ENCODE data around the gene CNTF.

The CNTF gene

DNA sequence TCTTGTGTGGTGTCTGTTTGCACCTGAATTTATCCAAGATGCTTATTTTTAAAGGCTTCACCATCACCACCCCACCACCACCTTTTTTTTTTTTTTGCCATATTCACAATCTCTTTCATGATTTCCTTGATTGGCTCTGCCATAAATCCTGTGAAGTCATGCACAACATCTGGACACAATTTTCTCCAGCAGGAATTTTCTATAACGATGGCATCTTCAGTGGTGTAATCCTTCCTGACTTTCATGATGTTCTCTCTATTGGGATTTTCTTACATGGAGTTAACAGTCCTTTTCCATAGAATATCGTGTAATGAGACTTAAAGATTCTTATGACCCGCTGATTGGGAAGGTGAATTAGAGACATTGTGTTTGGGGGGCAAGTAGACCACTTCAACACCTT is 25.8 kb upstream of the CNTF start:
- Histone ChIP-seq H3K18ac (ENCODE audit: low read length) (no peak overlapping the region), H2BK12ac (ENCODE audit: low read length) (no peak overlapping the region), H3K27ac (ENCODE audit: low read depth, low read length) (no peak overlapping the region), H3K4me3 (ENCODE audit: low read depth, low read length) (no peak overlapping the region), H3K4me1 (ENCODE audit: control insufficient read depth in 1 of 2, insufficient read depth in 2 of 2, low read length in 2 of 2) (no peaks in the 10 kb centered on the region), H3K23ac (ENCODE audit: low read length) (no peak overlapping the region), H3K14ac (ENCODE audit: low read length) (no peak overlapping the region), H3K9ac (ENCODE audit: low read length) (no peak overlapping the region), H3K79me1 (ENCODE audit: low read length) (no peaks in the 10 kb centered on the region), H3K4me2 (ENCODE audit: low read length) (no peak overlapping the region), H3K36me3 (ENCODE audit: control insufficient read depth in 1 of 2, insufficient read depth in 2 of 2, low read length in 2 of 2) (peaks cover 0 to 6% of the 10 kb centered on the region in 2 experiments), H2AFZ (ENCODE audit: insufficient read depth, low read length, poor library complexity) (no peak overlapping the region), H3K79me2 (ENCODE audit: control insufficient read depth, insufficient read depth, low read length, poor library complexity) (no peaks in the 10 kb centered on the region), H2AK5ac (ENCODE audit: low read length) (no peak overlapping the region), H4K12ac (ENCODE audit: low read depth, low read length) (no peak overlapping the region), H2BK120ac (ENCODE audit: insufficient read depth, low read length, poor library complexity) (no peak overlapping the region), H3K27me3 (ENCODE audit: insufficient read depth, low read length) (no peaks in the 10 kb centered on the region), H3K4ac (ENCODE audit: low read depth, low read length) (no peak overlapping the region), H2BK5ac (ENCODE audit: low read depth, low read length, poor library complexity) (no peak overlapping the region), H3K9me3 (ENCODE audit: insufficient read depth, low read depth, low read length) (no peaks in the 10 kb centered on the region), H4K8ac (ENCODE audit: low read depth, low read length) (no peak overlapping the region), H4K91ac (ENCODE audit: low read depth, low read length) (no peak overlapping the region)
- no peak for DNase-seq
- no CpG with 5 or more reads among the region's 3 CpGs for WGBS (ENCODE audit: extremely low coverage, insufficient coverage, insufficient read length)

DNA sequence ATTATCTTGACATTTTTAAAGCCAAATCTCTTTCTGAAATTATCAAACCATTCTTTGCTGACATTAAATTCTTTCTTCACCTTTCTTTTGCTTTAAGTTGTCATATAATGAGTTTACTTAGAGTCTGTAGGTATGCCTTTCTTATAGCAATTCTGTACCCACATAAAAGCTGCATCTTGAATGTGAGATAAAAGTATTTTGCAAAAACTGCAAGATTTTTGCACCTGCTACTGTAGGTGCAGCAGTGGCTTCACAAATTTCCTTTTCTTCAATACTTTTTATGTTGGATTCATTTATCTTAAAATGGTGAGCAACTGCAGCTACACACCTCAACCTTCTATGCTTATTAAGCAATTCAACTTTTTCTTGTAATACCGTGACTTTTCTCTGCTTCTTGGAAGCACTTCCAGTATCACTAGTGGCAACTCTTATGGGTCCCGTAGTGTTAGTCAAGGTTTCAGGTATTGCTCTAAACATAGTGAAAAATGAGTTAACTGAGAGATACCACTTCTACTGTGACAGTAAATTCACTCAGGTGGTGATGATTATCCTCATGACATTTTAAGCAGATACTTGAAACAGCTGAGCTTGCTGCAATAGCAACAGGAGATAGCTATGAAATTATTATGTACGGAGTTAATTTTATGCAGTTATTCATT is 24.9 kb upstream of the CNTF start:
- no peak overlapping the region for H2AFZ ChIP-seq (ENCODE audit: insufficient read depth, low read length, poor library complexity)
- H3K4ac ChIP-seq (ENCODE audit: low read depth, low read length), result no peak overlapping the region
- H2BK5ac ChIP-seq (ENCODE audit: low read depth, low read length, poor library complexity), result no peak overlapping the region
- no peak overlapping the region for H4K91ac ChIP-seq (ENCODE audit: low read depth, low read length)
- H2AK5ac ChIP-seq (ENCODE audit: low read length), result no peak overlapping the region
- no peak overlapping the region for H3K4me3 ChIP-seq (ENCODE audit: low read depth, low read length)
- no peaks in the 10 kb centered on the region for H3K27me3 ChIP-seq (ENCODE audit: insufficient read depth, low read length)
- no peak overlapping the region for H3K23ac ChIP-seq (ENCODE audit: low read length)
- H3K9ac ChIP-seq (ENCODE audit: low read length), result no peak overlapping the region
- H3K18ac ChIP-seq (ENCODE audit: low read length), result no peak overlapping the region
- no peaks in the 10 kb centered on the region for H3K4me1 ChIP-seq (ENCODE audit: control insufficient read depth in 1 of 2, insufficient read depth in 2 of 2, low read length in 2 of 2)
- no peak overlapping the region for H3K4me2 ChIP-seq (ENCODE audit: low read length)
- no peak for DNase-seq
- H2BK120ac ChIP-seq (ENCODE audit: insufficient read depth, low read length, poor library complexity), result no peak overlapping the region
- no peak overlapping the region for H4K12ac ChIP-seq (ENCODE audit: low read depth, low read length)
- peaks cover 0 to 3% of the 10 kb centered on the region in 2 experiments for H3K36me3 ChIP-seq (ENCODE audit: control insufficient read depth in 1 of 2, insufficient read depth in 2 of 2, low read length in 2 of 2)
- H3K14ac ChIP-seq (ENCODE audit: low read length), result no peak overlapping the region
- no peak overlapping the region for H3K27ac ChIP-seq (ENCODE audit: low read depth, low read length)
- H4K8ac ChIP-seq (ENCODE audit: low read depth, low read length), result no peak overlapping the region
- no peaks in the 10 kb centered on the region for H3K79me2 ChIP-seq (ENCODE audit: control insufficient read depth, insufficient read depth, low read length, poor library complexity)
- H3K9me3 ChIP-seq (ENCODE audit: insufficient read depth, low read depth, low read length), result no peaks in the 10 kb centered on the region
- no peak overlapping the region for H2BK12ac ChIP-seq (ENCODE audit: low read length)
- H3K79me1 ChIP-seq (ENCODE audit: low read length), result no peaks in the 10 kb centered on the region
- no CpG with 5 or more reads among the region's 3 CpGs for WGBS (ENCODE audit: extremely low coverage, insufficient coverage, insufficient read length)

DNA sequence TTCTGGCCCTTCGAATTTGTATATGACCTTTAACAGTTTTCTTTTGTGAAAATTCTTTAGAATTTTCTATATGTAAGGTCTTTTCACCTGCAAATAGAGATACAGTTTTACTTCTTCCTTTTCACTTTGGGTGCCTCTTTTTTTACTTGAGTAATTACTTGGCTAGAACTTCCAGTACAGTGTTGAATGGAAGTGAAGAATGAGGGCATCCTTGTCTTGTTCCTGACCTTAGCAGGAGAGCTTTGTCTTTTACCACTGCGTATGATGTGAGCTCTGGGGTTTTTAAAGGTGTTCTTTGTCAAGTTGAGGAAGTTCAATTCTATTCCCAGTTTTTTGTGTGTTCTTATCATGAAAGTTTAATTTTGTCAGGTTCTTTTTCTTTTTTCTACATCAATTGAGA is 22.0 kb upstream of the CNTF start:
- H3K79me2 ChIP-seq (ENCODE audit: control insufficient read depth, insufficient read depth, low read length, poor library complexity), result peaks cover 2% of the 10 kb centered on the region
- no peak overlapping the region for H2BK5ac ChIP-seq (ENCODE audit: low read depth, low read length, poor library complexity)
- no peak overlapping the region for H2BK120ac ChIP-seq (ENCODE audit: insufficient read depth, low read length, poor library complexity)
- no peaks in the 10 kb centered on the region for H3K79me1 ChIP-seq (ENCODE audit: low read length)
- no peak overlapping the region for H2AK5ac ChIP-seq (ENCODE audit: low read length)
- H3K4me3 ChIP-seq (ENCODE audit: low read depth, low read length), result no peak overlapping the region
- no peak overlapping the region for H4K12ac ChIP-seq (ENCODE audit: low read depth, low read length)
- H3K9ac ChIP-seq (ENCODE audit: low read length), result no peak overlapping the region
- no peak overlapping the region for H3K4me2 ChIP-seq (ENCODE audit: low read length)
- no peak overlapping the region for H3K4ac ChIP-seq (ENCODE audit: low read depth, low read length)
- H4K8ac ChIP-seq (ENCODE audit: low read depth, low read length), result no peak overlapping the region
- DNase-seq, result no peak
- WGBS (ENCODE audit: extremely low coverage, insufficient coverage, insufficient read length), result no CpG with 5 or more reads among the region's 2 CpGs
- no peak overlapping the region for H4K91ac ChIP-seq (ENCODE audit: low read depth, low read length)
- no peak overlapping the region for H2BK12ac ChIP-seq (ENCODE audit: low read length)
- H3K9me3 ChIP-seq (ENCODE audit: insufficient read depth, low read depth, low read length), result no peaks in the 10 kb centered on the region
- no peak overlapping the region for H3K14ac ChIP-seq (ENCODE audit: low read length)
- no peaks in the 10 kb centered on the region for H3K4me1 ChIP-seq (ENCODE audit: control insufficient read depth in 1 of 2, insufficient read depth in 2 of 2, low read length in 2 of 2)
- no peak overlapping the region for H3K23ac ChIP-seq (ENCODE audit: low read length)
- no peak overlapping the region for H3K18ac ChIP-seq (ENCODE audit: low read length)
- no peaks in the 10 kb centered on the region for H3K27me3 ChIP-seq (ENCODE audit: insufficient read depth, low read length)
- no peaks in the 10 kb centered on the region for H3K36me3 ChIP-seq (ENCODE audit: control insufficient read depth in 1 of 2, insufficient read depth in 2 of 2, low read length in 2 of 2)
- H3K27ac ChIP-seq (ENCODE audit: low read depth, low read length), result no peak overlapping the region
- H2AFZ ChIP-seq (ENCODE audit: insufficient read depth, low read length, poor library complexity), result no peak overlapping the region

DNA sequence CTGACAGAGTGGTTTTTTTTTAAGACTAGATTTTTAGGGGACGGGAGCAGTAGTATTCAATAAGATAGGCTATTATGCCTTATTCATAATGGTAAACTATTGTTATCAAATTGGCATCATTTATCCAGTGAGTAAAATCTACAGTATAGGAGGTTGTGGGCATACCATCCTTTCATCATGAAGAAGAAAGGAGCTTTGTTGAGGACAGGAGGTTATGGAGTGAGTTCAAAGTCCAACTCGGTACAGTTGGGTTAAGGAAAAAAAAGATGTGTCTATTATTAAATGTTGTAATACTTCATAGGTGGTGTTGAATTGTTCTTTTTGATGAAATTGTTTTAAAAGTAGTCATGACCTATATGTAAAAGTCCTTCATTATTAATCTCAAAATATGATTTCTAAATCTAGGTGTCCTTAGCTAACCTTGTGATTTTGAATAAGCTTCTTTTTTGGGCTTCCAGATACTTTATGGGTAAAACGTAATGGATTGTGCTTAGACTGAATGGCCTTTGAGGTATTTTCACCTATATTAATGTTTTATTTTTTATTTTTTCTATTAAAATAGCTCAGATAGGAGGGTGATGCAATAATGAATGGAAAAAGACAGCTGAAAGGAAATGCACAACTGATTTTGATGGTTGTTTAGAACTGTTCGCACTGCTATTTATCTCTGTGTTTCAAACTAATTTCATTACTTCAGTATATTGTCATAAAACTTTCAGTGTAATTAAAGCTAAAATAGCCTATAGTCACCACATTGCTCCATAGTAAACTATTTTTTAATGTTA is 15.3 kb upstream of the CNTF start:
- no peak overlapping the region for H3K4ac ChIP-seq (ENCODE audit: low read depth, low read length)
- H3K4me2 ChIP-seq (ENCODE audit: low read length), result no peak overlapping the region
- no peak overlapping the region for H4K91ac ChIP-seq (ENCODE audit: low read depth, low read length)
- H4K12ac ChIP-seq (ENCODE audit: low read depth, low read length), result no peak overlapping the region
- H3K79me2 ChIP-seq (ENCODE audit: control insufficient read depth, insufficient read depth, low read length, poor library complexity), result peaks cover 2% of the 10 kb centered on the region
- H2BK5ac ChIP-seq (ENCODE audit: low read depth, low read length, poor library complexity), result no peak overlapping the region
- H2AK5ac ChIP-seq (ENCODE audit: low read length), result no peak overlapping the region
- no peak overlapping the region for H3K27ac ChIP-seq (ENCODE audit: low read depth, low read length)
- H3K14ac ChIP-seq (ENCODE audit: low read length), result no peak overlapping the region
- H3K23ac ChIP-seq (ENCODE audit: low read length), result no peak overlapping the region
- no CpG with 5 or more reads among the region's 4 CpGs for WGBS (ENCODE audit: extremely low coverage, insufficient coverage, insufficient read length)
- no peaks in the 10 kb centered on the region for H3K4me1 ChIP-seq (ENCODE audit: control insufficient read depth in 1 of 2, insufficient read depth in 2 of 2, low read length in 2 of 2)
- no peak overlapping the region for H2BK120ac ChIP-seq (ENCODE audit: insufficient read depth, low read length, poor library complexity)
- no peak overlapping the region for H4K8ac ChIP-seq (ENCODE audit: low read depth, low read length)
- no peaks in the 10 kb centered on the region for H3K9me3 ChIP-seq (ENCODE audit: insufficient read depth, low read depth, low read length)
- no peaks in the 10 kb centered on the region for H3K27me3 ChIP-seq (ENCODE audit: insufficient read depth, low read length)
- no peak overlapping the region for H2BK12ac ChIP-seq (ENCODE audit: low read length)
- H3K4me3 ChIP-seq (ENCODE audit: low read depth, low read length), result no peak overlapping the region
- DNase-seq, result no peak
- no peaks in the 10 kb centered on the region for H3K79me1 ChIP-seq (ENCODE audit: low read length)
- H2AFZ ChIP-seq (ENCODE audit: insufficient read depth, low read length, poor library complexity), result no peak overlapping the region
- peaks cover 2% of the 10 kb centered on the region in 2 experiments for H3K36me3 ChIP-seq (ENCODE audit: control insufficient read depth in 1 of 2, insufficient read depth in 2 of 2, low read length in 2 of 2)
- H3K18ac ChIP-seq (ENCODE audit: low read length), result no peak overlapping the region
- no peak overlapping the region for H3K9ac ChIP-seq (ENCODE audit: low read length)
